Measurements from ENCODE around the gene C1RL.

C1RL gene

DNA sequence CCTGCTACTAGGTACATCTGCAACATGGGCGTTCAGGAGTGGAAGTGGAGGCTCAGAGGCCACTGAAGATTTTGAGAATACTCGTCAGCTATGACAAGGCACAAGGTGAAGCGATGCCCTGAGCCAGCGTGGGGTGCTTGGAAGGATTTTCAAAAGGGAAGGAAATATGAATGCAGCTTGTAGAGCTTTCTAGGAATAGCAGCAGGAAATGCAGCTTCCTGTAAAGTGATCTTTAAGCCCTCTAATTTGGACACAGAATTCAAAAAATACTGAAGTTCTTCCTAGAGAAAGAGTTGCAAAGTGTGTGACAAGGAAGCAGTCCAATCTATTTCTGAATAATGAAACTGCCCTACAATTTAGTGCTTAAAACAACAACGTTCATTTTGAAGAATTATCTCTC, 61.7 kb downstream of the C1RL start:
- in situ Hi-C loops (cut with HindIII; ENCODE audit: low pct_ligation_motif_present, low sequenced_read_pairs): no loop called here
- H3K27me3 ChIP-seq (replicated peaks): no peaks in the 10 kb centered on the region
- no peak overlapping the region for H3K27ac ChIP-seq
- TF ChIP-seq, protein P1, sequence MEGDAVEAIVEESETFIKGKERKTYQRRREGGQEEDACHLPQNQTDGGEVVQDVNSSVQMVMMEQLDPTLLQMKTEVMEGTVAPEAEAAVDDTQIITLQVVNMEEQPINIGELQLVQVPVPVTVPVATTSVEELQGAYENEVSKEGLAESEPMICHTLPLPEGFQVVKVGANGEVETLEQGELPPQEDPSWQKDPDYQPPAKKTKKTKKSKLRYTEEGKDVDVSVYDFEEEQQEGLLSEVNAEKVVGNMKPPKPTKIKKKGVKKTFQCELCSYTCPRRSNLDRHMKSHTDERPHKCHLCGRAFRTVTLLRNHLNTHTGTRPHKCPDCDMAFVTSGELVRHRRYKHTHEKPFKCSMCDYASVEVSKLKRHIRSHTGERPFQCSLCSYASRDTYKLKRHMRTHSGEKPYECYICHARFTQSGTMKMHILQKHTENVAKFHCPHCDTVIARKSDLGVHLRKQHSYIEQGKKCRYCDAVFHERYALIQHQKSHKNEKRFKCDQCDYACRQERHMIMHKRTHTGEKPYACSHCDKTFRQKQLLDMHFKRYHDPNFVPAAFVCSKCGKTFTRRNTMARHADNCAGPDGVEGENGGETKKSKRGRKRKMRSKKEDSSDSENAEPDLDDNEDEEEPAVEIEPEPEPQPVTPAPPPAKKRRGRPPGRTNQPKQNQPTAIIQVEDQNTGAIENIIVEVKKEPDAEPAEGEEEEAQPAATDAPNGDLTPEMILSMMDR (IDR thresholded peaks at IDR 0.05; ENCODE audit: low read depth, low read length, missing control alignments): no peak
- no peaks in the 10 kb centered on the region for H3K36me3 ChIP-seq (replicated peaks)
- DNase-seq: no peak
- H3K4me3 ChIP-seq (ENCODE audit: low read depth, low read length): no peak overlapping the region

DNA sequence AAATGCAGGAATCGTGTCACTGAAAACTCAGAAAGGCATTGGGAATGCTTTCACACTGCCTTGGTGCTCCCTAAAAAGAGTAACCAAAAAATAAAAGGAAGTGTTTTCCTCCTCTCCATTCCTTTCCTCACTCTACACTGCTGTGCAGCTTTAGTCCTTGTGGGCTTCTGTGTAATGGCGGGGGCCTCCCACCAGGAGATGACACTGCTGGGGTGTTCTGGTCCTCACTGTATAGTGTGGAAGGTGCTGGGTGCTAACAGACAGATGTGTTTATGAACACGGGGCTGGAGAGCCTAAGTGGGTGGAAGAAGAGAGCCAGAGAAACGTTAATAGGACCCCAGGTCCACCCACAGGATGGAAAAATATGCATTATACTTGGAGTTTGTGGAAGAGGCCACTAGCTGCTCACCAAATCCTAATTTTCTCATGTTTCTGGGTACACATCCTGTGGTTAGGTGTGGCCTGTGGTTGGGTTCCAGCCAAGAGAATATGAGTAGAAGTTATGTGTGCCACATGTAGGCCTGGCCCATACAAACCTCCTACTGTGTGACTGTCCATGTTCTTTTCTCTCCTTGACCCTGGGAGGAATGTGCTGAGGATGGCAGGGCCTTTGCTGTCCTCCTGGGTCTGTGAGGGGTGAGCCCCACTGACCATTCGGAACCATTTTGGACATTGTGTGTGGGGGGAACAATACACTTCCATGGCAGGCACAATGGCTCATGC, 62.5 kb downstream of the C1RL start:
- H3K27me3 ChIP-seq (replicated peaks): no peaks in the 10 kb centered on the region
- TF ChIP-seq, protein P1 (IDR thresholded peaks at IDR 0.05; ENCODE audit: low read depth, low read length, missing control alignments): no peak
- no peak overlapping the region for H3K4me3 ChIP-seq (ENCODE audit: low read depth, low read length)
- H3K36me3 ChIP-seq (replicated peaks): no peaks in the 10 kb centered on the region
- in situ Hi-C loops (cut with HindIII; ENCODE audit: low pct_ligation_motif_present, low sequenced_read_pairs): no loop called here
- no peak for DNase-seq
- H3K27ac ChIP-seq: no peak overlapping the region

DNA sequence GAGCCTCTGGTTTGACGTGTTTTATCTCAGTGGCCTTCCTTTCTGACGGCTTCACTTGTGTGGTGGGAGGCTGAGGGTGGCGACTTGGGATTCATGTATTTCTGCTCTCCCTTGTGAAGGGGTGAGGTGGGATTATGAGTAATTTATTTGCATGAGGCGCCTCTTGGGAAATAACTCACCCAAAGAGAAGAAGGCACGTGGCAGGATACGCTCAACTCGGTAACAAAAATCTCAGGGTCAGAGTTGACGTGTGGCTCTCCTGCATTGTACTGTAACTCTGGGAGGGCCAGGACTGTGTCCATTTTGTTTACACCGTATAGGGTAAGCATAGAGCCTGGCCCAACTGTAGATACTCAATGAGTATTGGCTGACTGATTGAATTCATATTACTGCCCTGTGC, 63.1 kb downstream of the C1RL start:
- no peaks in the 10 kb centered on the region for H3K36me3 ChIP-seq (replicated peaks)
- H3K4me3 ChIP-seq (ENCODE audit: low read depth, low read length): no peak overlapping the region
- DNase-seq: no peak
- TF ChIP-seq, protein P1 (IDR thresholded peaks at IDR 0.05; ENCODE audit: low read depth, low read length, missing control alignments): no peak
- H3K27ac ChIP-seq: no peak overlapping the region
- H3K27me3 ChIP-seq (replicated peaks): no peaks in the 10 kb centered on the region
- in situ Hi-C loops (cut with HindIII; ENCODE audit: low pct_ligation_motif_present, low sequenced_read_pairs): no loop called here

Measured in brain microvascular endothelial cell (primary cell).